ENCODE results near the gene LYG2. TPM values are rescaled to one million over a fixed set of nuclear protein-coding genes. Genes with fewer than 3 reads are reported as not detected.
"Not testable (repeated sequence)": the region's sequence is repeated elsewhere in the genome, so short reads cannot be mapped to it uniquely, and the experiment has no call there.

Gene LYG2
- total and polyA plus RNA-seq, 2 experiments from 2014 or later = not detected

DNA sequence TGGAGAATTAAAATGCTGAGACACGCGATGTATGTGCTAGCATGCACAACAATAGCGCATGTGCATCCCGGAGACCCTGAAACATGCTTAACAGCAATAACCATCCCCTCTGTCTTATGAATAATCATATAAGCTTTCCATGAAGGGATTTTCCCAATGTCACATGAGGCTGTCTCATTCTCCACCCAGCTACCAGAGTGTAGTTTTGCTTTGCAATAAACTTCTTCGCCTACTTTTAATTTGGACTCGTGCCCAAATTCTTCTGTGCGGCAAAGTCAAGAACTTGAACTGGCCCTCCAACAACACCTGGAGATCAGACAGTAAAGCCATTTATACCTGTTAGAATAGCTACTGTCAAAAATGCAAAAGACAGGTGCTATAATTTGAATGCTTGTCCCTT, 30.1 kb upstream of the LYG2 start:
- H3K27ac ChIP-seq = no peak overlapping the region
- H3K79me2 ChIP-seq (ENCODE audit: insufficient read depth) = no peaks in the 10 kb centered on the region
- H3K27me3 ChIP-seq (replicated peaks; ENCODE audit: insufficient read depth) = no peaks in the 10 kb centered on the region
- H3K4me2 ChIP-seq (ENCODE audit: unreplicated experiment) = no peak overlapping the region
- H3F3A ChIP-seq (ENCODE audit: insufficient read depth) = no peaks in the 10 kb centered on the region
- TF ChIP-seq EZH2phosphoT487 (IDR thresholded peaks at IDR 0.05; ENCODE audit: insufficient read depth, low read depth) (no peak), EZH2 (IDR thresholded peaks at IDR 0.05; ENCODE audit: insufficient read depth, poor library complexity, severe bottlenecking) (no peak)
- H3K9me2 ChIP-seq (ENCODE audit: insufficient read depth) = no peaks in the 10 kb centered on the region
- H3K9ac ChIP-seq = no peak overlapping the region
- H3K36me3 ChIP-seq (ENCODE audit: low read depth) = no peaks in the 10 kb centered on the region
- in situ Hi-C loops (cut with MboI) = no loop called here
- H3K9me3 ChIP-seq (ENCODE audit: low read depth) = no peaks in the 10 kb centered on the region
- no peaks in the 10 kb centered on the region for H3K4me1 ChIP-seq (ENCODE audit: insufficient read depth)
- DNase-seq = no peak
- 97 to 98% methylated on average over 7 of the region's 7 CpGs for WGBS, 2 experiments (ENCODE audit: low coverage in 1 of 2, low lambda C conversion rate in 2 of 2, missing lambda C conversion rate in 2 of 2)
- no peak overlapping the region for H2AFZ ChIP-seq
- no peaks in the 10 kb centered on the region for H4K20me1 ChIP-seq (ENCODE audit: insufficient read depth)
- no peak overlapping the region for H3K4me3 ChIP-seq

- H3K27me3 ChIP-seq (replicated peaks; ENCODE audit: insufficient read depth) = no peaks in the 10 kb centered on the region
- no peak overlapping the region for H3K4me3 ChIP-seq
- H3K9ac ChIP-seq = no peak overlapping the region
- peaks cover 9% of the 10 kb centered on the region for H3F3A ChIP-seq (ENCODE audit: insufficient read depth)
- H3K79me2 ChIP-seq (ENCODE audit: insufficient read depth) = no peaks in the 10 kb centered on the region
- DNase-seq = peak; percentile 4
- in situ Hi-C loops (cut with MboI) = no loop called here
- H3K4me2 ChIP-seq (ENCODE audit: unreplicated experiment) = no peak overlapping the region
- peaks cover 7% of the 10 kb centered on the region; the same call in 1 of the 2 replicates for H3K4me1 ChIP-seq (ENCODE audit: insufficient read depth)
- H3K27ac ChIP-seq = no peak overlapping the region
- no peaks in the 10 kb centered on the region for H3K9me2 ChIP-seq (ENCODE audit: insufficient read depth)
- H3K36me3 ChIP-seq (ENCODE audit: low read depth) = no peaks in the 10 kb centered on the region
- no peaks in the 10 kb centered on the region for H4K20me1 ChIP-seq (ENCODE audit: insufficient read depth)
- H3K9me3 ChIP-seq (ENCODE audit: low read depth) = no peaks in the 10 kb centered on the region
- H2AFZ ChIP-seq = no peak overlapping the region
- TF ChIP-seq EZH2 (IDR thresholded peaks at IDR 0.05; ENCODE audit: insufficient read depth, poor library complexity, severe bottlenecking) = no peak
- TF ChIP-seq EZH2phosphoT487 (IDR thresholded peaks at IDR 0.05; ENCODE audit: insufficient read depth, low read depth) = no peak
Observed at GRCh38 chr2:99279969-99280695, 24.7 kb upstream of the LYG2 start.

- Histone ChIP-seq H2AFZ (peak overlapping the region; percentile 70), H3K79me2 (ENCODE audit: insufficient read depth) (no peaks in the 10 kb centered on the region), H3F3A (ENCODE audit: insufficient read depth) (peaks cover 9% of the 10 kb centered on the region), H3K4me2 (ENCODE audit: unreplicated experiment) (peak overlapping the region; percentile 75), H4K20me1 (ENCODE audit: insufficient read depth) (no peaks in the 10 kb centered on the region), H3K27ac (peak overlapping the region; percentile 63), H3K9ac (peak overlapping the region; percentile 31; the same call in 1 of the 2 replicates), H3K36me3 (ENCODE audit: low read depth) (no peaks in the 10 kb centered on the region), H3K9me3 (ENCODE audit: low read depth) (no peaks in the 10 kb centered on the region), H3K27me3 (replicated peaks; ENCODE audit: insufficient read depth) (no peaks in the 10 kb centered on the region), H3K4me1 (ENCODE audit: insufficient read depth) (peaks cover 7% of the 10 kb centered on the region; the same call in 1 of the 2 replicates), H3K9me2 (ENCODE audit: insufficient read depth) (no peaks in the 10 kb centered on the region), H3K4me3 (peak overlapping the region; percentile 63)
- 39 to 49% methylated on average over 2 of the region's 2 CpGs for WGBS, 2 experiments (ENCODE audit: low coverage in 1 of 2, low lambda C conversion rate in 2 of 2, missing lambda C conversion rate in 2 of 2)
- TF ChIP-seq EZH2 (IDR thresholded peaks at IDR 0.05; ENCODE audit: insufficient read depth, poor library complexity, severe bottlenecking) (no peak), EZH2phosphoT487 (IDR thresholded peaks at IDR 0.05; ENCODE audit: insufficient read depth, low read depth) (no peak)
- in situ Hi-C loops (cut with MboI) = no loop called here
- peak; percentile 87 for DNase-seq
Observed at GRCh38 chr2:99278793-99279291, 23.4 kb upstream of the LYG2 start.

DNA sequence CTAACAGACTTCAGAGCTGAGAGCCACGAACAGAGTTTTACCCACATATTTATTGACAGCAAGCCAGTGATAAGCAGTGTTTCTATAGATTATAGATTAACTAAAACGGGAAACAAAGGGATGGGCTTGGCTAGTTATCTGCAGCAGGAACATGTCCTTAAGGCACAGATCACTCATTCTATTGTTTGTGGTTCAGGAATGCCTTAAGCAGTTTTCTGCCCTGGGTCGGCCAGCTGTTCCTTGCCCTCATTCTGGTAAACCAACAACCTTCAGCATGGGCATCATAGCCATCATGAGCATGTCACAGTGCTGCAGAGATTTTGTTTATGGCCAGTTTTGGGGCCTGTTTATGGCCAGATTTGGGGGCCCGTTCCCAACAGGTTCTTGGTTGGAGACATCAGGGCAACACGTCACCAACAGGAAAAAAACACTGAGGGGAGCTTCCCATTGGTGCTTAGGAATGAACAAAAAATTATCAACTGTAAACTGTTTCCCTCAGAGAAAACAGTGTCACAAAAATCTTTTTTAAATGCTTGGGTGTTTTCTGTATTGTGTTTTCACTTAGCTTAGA, 22.8 kb upstream of the LYG2 start:
- H3K27ac ChIP-seq = peak overlapping the region; percentile 63
- H3K79me2 ChIP-seq (ENCODE audit: insufficient read depth); H4K20me1 ChIP-seq (ENCODE audit: insufficient read depth); H3K36me3 ChIP-seq (ENCODE audit: low read depth); H3K4me1 ChIP-seq (ENCODE audit: insufficient read depth); in situ Hi-C loops (cut with MboI); H3K27me3 ChIP-seq (replicated peaks; ENCODE audit: insufficient read depth); H3K9me2 ChIP-seq (ENCODE audit: insufficient read depth); H3K9me3 ChIP-seq (ENCODE audit: low read depth); DNase-seq; H3F3A ChIP-seq (ENCODE audit: insufficient read depth): not testable (repeated sequence)
- peak overlapping the region; percentile 70 for H2AFZ ChIP-seq
- peak overlapping the region; percentile 75 for H3K4me2 ChIP-seq (ENCODE audit: unreplicated experiment)
- WGBS, 2 experiments (ENCODE audit: low coverage in 1 of 2, low lambda C conversion rate in 2 of 2, missing lambda C conversion rate in 2 of 2) = 77 to 83% methylated on average over 5 of the region's 5 CpGs
- peak overlapping the region; percentile 31; the same call in 1 of the 2 replicates for H3K9ac ChIP-seq
- H3K4me3 ChIP-seq = peak overlapping the region; percentile 63
